DND-41 (cell line): Measurements from ENCODE around the gene CANT1.

ENCODE experiments used
- CTCF ChIP-seq: IDR thresholded peaks from 2 replicates; pipeline ENCODE4 v1.5.1; 2012; ENCODE audit warnings: borderline replicate concordance, low read length, moderate library complexity, mild to moderate bottlenecking; ENCODE audit not compliant: poor library complexity, severe bottlenecking; ENCODE audit errors: extremely low read depth
- EZH2 ChIP-seq: IDR thresholded peaks from 3 replicates; pipeline ENCODE4 v1.6.1; 2012; ENCODE audit warnings: borderline replicate concordance, low read depth, mild to moderate bottlenecking, moderate library complexity, low read length, inconsistent platforms; ENCODE audit not compliant: severe bottlenecking

- no peak for TF ChIP-seq CTCF
- TF ChIP-seq EZH2: no peak
Observed at GRCh38 chr17:79000396-79001189, 9.0 kb downstream of the CANT1 start.
